ENCODE results near the gene ARHGAP12. TPM values are rescaled to one million over a fixed set of nuclear protein-coding genes. Genes with fewer than 3 reads are reported as not detected.
A peak's percentile ranks its signal among the peaks of the same experiment; 100 is the strongest.

ARHGAP12 gene
- total RNA-seq, 8 experiments from 2014 or later: 20.9 to 50.3 (median 29.7) TPM

DNA sequence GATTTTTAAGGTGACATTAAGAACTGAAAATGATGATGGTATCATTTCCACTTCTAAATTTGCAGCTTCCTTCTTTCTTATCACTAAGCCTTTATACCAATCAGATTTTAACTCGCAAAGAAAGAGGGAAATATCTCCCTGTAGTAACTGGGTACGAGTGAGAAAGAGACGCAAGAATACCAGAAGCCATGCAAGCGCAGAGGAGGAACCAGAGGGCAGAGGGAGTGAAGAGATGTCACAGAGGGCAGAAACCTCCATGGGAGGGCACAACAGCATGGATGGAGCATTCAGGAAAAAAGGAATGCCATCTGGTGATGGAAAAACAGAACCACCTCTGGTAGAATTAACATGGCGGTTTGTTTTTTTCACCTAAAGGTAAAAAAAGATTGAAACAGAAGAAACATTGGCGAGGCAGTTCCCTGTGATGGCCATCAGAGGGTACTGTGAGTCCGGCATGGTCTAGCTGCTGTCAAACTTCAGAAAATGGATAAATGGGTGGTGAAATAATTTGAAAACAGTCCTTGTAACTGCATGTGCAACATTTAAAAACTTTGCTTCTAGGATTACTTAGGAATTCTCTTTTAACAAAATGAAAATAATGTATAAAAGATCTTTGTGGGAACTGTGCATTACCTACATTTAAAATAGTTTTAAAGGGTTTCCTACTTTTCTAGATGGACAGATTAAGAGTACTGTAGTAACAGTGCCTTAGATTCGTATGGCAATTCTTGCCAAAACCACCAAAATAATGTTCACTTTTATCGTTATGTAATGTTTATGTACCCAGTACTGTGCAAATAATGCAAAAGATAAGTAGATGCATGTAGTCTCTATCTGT, 91.8 kb downstream of the ARHGAP12 start:
- 65 to 92% (median 84%) methylated on average over 3 to 9 of the region's 9 CpGs for WGBS, 10 experiments
- peak in 4 of 8 experiments; percentile 43 to 79 (median 58) for ATAC-seq (replicated peaks in 6 of 8)
- H3K27ac ChIP-seq: no peak overlapping the region
- in situ Hi-C loops (cut with MboI; ENCODE audit: low pct_unique_long_range_greater_than_20kb in 2 of 9, low sequenced_read_pairs in 9 of 9, unreplicated experiment in 9 of 9): no loop called here
- peaks cover 0 to 2% of the 10 kb centered on the region in 2 donors for H3K4me1 ChIP-seq (replicated peaks in 1 of 2)
- H3K4me3 ChIP-seq: no peak overlapping the region

DNA sequence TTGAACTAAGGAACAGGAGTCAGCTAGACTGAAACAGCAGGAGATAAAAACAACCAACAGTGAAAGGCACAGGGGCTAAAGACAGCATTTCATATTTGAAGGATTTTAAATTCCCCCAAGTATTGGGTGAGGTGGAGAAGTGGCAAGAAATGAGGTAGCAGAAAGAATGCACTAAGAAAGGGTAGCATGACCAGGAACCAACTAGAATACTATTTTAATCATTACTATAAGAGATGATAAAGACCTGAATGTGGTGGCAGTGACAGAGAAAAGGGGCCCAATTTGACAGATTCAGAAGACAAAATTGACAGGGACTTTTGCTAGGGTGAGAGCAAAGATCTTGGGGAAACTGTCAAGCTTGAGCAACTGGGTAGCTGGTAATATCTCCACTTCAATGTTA, 94.9 kb downstream of the ARHGAP12 start:
- Histone ChIP-seq H3K4me1 (replicated peaks in 1 of 2) (peaks cover 0 to 2% of the 10 kb centered on the region in 2 donors), H3K4me3 (no peak overlapping the region), H3K27ac (no peak overlapping the region)
- ATAC-seq (replicated peaks in 6 of 8): no peak
- in situ Hi-C loops (cut with MboI; ENCODE audit: low pct_unique_long_range_greater_than_20kb in 2 of 9, low sequenced_read_pairs in 9 of 9, unreplicated experiment in 9 of 9): no loop called here

DNA sequence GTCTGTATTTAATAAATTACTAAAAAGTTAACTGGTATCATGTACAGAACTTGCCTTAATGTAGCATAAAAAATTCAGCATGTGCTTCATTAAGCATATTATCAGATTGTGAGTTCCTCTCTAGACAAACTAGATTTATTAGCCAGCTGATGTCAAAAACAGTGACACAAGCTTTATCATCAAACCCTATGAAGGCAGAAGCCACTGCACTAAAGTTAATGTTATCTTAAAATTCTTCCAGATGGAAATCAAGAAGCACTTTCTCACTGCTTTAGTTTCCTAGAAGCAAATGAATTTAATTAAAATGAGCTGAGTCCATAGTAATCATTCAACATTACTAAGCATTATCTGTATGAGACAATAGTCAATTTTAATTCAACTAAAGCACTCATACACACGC, 96.4 kb downstream of the ARHGAP12 start:
- H3K4me1 ChIP-seq (replicated peaks in 1 of 2): peaks cover 0 to 2% of the 10 kb centered on the region in 2 donors
- WGBS, 10 experiments: 40 to 100% (median 81%) methylated on average over 1 of the region's 1 CpG; no CpG with 5 or more reads in 4 of the 10 experiments
- H3K4me3 ChIP-seq: no peak overlapping the region
- ATAC-seq (replicated peaks in 6 of 8): peak in 1 of 8 experiments; percentile 59
- in situ Hi-C loops (cut with MboI; ENCODE audit: low pct_unique_long_range_greater_than_20kb in 2 of 9, low sequenced_read_pairs in 9 of 9, unreplicated experiment in 9 of 9): no loop called here
- no peak overlapping the region for H3K27ac ChIP-seq

DNA sequence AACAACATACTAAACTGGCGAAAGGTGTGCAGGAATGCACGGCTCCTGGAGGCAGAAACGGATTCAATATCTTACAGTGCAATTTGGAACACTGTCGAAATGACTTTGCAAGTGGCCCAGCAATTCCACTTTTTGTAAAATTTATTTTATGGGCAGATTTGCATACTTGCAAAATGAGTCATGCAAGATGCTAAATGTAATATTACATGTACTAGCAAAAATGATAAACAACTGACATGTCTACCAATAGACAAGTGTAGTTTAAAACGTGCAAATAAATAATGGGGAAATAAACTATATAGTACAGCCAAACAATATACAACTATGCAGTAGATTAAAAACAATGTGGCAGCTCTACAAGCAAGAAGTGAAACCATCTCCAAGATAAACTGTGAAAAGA, 97.7 kb downstream of the ARHGAP12 start:
- Histone ChIP-seq H3K4me1 (replicated peaks in 1 of 2) (peaks cover 0 to 2% of the 10 kb centered on the region in 2 donors), H3K4me3 (no peak overlapping the region), H3K27ac (no peak overlapping the region)
- WGBS, 10 experiments: 19 to 98% (median 83%) methylated on average over 3 to 5 of the region's 5 CpGs; no CpG with 5 or more reads in 1 of the 10 experiments
- in situ Hi-C loops (cut with MboI; ENCODE audit: low pct_unique_long_range_greater_than_20kb in 2 of 9, low sequenced_read_pairs in 9 of 9, unreplicated experiment in 9 of 9): no loop called here
- peak in 1 of 8 experiments; percentile 28 for ATAC-seq (replicated peaks in 6 of 8)

DNA sequence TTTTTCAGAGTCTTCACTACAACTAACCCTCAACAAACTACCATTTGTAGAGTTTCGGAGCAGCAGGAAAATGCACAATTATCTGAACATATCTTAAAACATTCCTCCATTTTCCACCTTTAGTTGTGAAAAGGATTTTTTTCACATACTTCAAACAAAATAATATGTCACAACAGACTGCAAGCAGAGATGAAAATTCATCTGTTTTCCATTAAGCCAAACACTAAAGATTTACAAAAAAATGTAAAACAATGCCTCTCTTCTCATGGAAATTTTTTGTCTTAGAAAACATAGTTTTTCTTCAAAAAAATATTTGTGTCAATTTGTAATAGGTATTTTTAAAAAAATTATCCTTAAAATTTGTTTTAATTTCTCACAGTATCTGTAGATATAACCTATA, 98.9 kb downstream of the ARHGAP12 start:
- Histone ChIP-seq H3K27ac (no peak overlapping the region), H3K4me3 (no peak overlapping the region), H3K4me1 (replicated peaks in 1 of 2) (peaks cover 0 to 2% of the 10 kb centered on the region in 2 donors)
- in situ Hi-C loops (cut with MboI; ENCODE audit: low pct_unique_long_range_greater_than_20kb in 2 of 9, low sequenced_read_pairs in 9 of 9, unreplicated experiment in 9 of 9): no loop called here
- ATAC-seq (replicated peaks in 6 of 8): no peak
- 83 to 100% (median 100%) methylated on average over 1 of the region's 1 CpG; no CpG with 5 or more reads in 1 of the 10 experiments for WGBS, 10 experiments

DNA sequence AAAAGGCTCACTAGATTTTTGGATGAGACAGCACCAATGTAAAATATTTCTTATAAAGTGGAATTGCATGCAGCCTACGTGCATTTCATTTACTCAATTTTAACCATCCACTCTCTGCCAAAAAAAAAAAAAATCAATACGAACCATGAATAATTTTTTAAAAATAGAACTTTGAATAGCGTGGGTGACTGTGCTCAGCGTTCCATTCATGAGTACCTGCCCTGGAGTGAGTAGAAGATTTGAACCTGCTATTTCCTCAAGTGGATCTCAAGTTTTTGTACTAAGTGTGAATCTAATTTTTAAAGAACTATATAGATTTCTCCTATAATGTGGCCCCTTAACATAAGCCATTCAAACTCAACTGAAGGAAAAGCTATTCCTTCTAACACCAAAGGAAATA, 105.3 kb downstream of the ARHGAP12 start:
- ATAC-seq (replicated peaks in 6 of 8): peak in 1 of 8 experiments; percentile 22
- WGBS, 10 experiments: 7 to 100% (median 86%) methylated on average over 3 to 4 of the region's 4 CpGs; no CpG with 5 or more reads in 1 of the 10 experiments
- H3K4me1 ChIP-seq (replicated peaks in 1 of 2): no peaks in the 10 kb centered on the region
- in situ Hi-C loops (cut with MboI; ENCODE audit: low pct_unique_long_range_greater_than_20kb in 2 of 9, low sequenced_read_pairs in 9 of 9, unreplicated experiment in 9 of 9): loop anchor here in 8 of 9 experiments (25.0 kb wide), 4 partner anchors 486 to 1086 kb away; no protein-coding TSS in a partner anchor
- H3K27ac ChIP-seq: no peak overlapping the region
- no peak overlapping the region for H3K4me3 ChIP-seq

DNA sequence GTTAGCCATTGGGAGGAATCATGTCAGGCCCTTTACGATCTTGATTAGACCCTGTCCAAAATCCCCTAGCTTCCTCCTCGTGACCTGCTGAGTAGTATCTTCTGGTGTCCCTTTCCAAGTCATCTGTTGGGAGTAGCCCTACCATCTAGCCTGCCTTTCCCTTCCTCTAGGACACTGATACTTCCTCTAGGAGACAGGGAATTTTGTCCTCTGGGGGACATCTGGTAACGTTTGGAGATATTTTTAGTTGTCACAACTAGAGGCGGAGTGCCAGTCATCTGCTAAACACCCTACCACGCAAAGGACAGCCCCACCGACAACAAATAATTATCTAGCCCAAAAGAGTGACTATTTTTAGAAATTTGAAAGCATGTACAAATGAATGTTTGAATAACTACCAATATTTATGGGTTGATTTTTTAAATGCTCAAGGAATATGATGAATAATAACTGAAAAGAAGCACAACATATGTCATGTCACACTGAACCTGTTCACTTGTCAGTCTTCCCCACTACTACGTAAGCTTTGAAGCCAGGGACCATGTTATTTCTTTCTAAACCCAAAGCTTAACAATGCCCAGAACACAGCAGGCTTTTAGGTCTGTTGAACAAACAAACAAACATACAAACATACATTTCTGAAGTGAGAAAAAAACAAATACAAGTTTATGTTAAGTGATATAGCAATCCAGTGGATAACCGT, 105.9 kb downstream of the ARHGAP12 start:
- 10 to 97% (median 80%) methylated on average over 1 to 8 of the region's 8 CpGs for WGBS, 10 experiments
- in situ Hi-C loops (cut with MboI; ENCODE audit: low pct_unique_long_range_greater_than_20kb in 2 of 9, low sequenced_read_pairs in 9 of 9, unreplicated experiment in 9 of 9): loop anchor here in 8 of 9 experiments (25.0 kb wide), 4 partner anchors 485 to 1085 kb away; no protein-coding TSS in a partner anchor
- Histone ChIP-seq H3K4me1 (replicated peaks in 1 of 2) (no peaks in the 10 kb centered on the region), H3K27ac (no peak overlapping the region), H3K4me3 (no peak overlapping the region)
- peak in 3 of 8 experiments; percentile 19 to 67 (median 62) for ATAC-seq (replicated peaks in 6 of 8)

DNA sequence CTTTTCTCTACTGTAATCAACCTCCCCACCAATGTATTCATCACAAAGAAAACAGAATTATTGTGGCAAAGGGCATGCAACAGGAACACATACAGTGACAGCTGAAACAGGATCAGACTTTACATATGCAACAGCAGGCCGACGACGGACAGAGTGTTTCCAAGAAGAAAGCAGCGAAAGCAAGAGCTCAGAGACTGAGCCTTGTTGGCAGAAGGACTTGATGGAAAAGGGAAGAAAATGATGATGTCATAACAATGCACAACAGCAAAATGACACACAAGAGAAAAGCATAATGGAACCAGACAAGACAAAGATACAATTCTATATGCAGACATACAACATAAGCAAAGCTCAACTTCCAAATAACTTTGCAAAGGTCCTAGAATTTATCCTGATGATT, 106.5 kb downstream of the ARHGAP12 start:
- Histone ChIP-seq H3K4me3 (no peak overlapping the region), H3K4me1 (replicated peaks in 1 of 2) (no peaks in the 10 kb centered on the region), H3K27ac (no peak overlapping the region)
- WGBS, 10 experiments: 34 to 83% (median 46%) methylated on average over 1 to 4 of the region's 4 CpGs; no CpG with 5 or more reads in 2 of the 10 experiments
- peak; percentile 20 to 55 (median 40) for ATAC-seq (replicated peaks in 6 of 8)
- in situ Hi-C loops (cut with MboI; ENCODE audit: low pct_unique_long_range_greater_than_20kb in 2 of 9, low sequenced_read_pairs in 9 of 9, unreplicated experiment in 9 of 9): loop anchor here in 8 of 9 experiments (25.0 kb wide), 4 partner anchors 485 to 1085 kb away; no protein-coding TSS in a partner anchor

DNA sequence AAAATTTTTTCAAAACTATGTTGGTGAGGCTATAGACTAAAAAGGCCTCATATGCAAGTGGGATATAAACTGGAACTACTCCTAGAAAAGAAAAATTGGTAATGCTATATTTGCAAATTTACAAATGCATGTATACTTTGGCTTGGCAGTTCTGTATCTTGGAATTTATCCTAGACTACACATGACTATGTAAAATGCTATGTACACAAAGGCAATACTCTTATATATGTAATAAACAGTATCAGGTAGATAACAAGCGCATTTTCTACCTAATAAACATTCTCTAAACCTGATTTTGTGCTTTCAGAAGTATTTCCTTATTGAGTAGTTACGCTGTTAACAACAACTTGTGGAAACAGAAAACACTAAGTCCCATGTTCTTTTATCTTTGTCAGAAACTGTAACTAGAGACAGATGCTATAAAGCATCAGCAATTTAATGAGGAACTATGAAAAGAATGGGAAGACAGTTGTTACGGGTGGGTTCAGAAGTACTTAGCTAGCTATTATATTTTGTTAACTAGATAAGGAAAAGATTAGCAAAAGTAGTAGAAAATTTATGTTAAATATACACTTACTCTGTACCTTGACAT, 107.8 kb downstream of the ARHGAP12 start:
- peak in 1 of 8 experiments; percentile 12 for ATAC-seq (replicated peaks in 6 of 8)
- Histone ChIP-seq H3K27ac (no peak overlapping the region), H3K4me1 (replicated peaks in 1 of 2) (no peaks in the 10 kb centered on the region), H3K4me3 (no peak overlapping the region)
- 4 to 100% (median 86%) methylated on average over 2 to 3 of the region's 3 CpGs for WGBS, 10 experiments
- in situ Hi-C loops (cut with MboI; ENCODE audit: low pct_unique_long_range_greater_than_20kb in 2 of 9, low sequenced_read_pairs in 9 of 9, unreplicated experiment in 9 of 9): loop anchor here in 8 of 9 experiments (25.0 kb wide), 4 partner anchors 484 to 1084 kb away; no protein-coding TSS in a partner anchor

DNA sequence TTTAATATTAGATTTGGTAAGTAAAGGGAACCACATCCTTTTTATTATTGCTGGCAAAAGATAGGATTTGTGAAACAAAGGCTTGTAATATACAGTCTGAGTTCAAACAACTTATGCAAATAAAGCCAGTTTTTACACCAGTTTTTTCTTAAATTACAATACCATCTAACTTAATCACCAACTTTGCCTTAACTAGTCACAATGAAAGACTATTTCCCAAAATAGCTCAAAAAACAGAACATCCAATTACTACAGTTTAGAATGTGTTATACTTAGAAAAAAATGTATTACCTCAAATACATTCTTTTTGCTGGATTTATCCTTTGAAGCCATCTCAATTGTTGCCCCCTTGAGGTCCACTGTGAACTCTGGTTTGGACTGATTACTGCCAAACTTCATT, 108.5 kb downstream of the ARHGAP12 start:
- Histone ChIP-seq H3K4me1 (replicated peaks in 1 of 2) (no peaks in the 10 kb centered on the region), H3K27ac (no peak overlapping the region), H3K4me3 (no peak overlapping the region)
- no peak for ATAC-seq (replicated peaks in 6 of 8)
- in situ Hi-C loops (cut with MboI; ENCODE audit: low pct_unique_long_range_greater_than_20kb in 2 of 9, low sequenced_read_pairs in 9 of 9, unreplicated experiment in 9 of 9): loop anchor here in 8 of 9 experiments (25.0 kb wide), 4 partner anchors 483 to 1083 kb away; no protein-coding TSS in a partner anchor

DNA sequence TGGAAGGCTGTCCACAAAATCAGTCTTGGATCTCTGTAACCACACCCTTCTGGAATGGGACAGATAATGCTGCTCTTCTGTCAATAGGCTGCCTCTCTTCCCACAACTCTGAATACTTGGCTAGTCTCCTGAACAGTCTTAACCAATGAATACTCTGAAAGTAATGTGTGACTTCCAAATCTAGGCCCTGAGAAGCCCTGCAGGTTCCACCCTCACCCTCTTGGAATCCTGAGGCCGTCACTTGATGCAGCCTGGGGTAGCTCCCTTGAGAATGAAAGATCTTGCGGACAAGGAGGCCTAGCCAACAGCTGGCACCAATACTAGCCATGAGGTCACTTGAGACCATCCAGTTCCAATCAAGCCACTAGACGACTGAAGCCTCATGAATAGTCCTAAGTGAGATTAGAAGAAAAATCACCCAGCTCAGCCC, 109.2 kb downstream of the ARHGAP12 start:
- in situ Hi-C loops (cut with MboI; ENCODE audit: low pct_unique_long_range_greater_than_20kb in 2 of 9, low sequenced_read_pairs in 9 of 9, unreplicated experiment in 9 of 9): loop anchor here in 8 of 9 experiments (25.0 kb wide), 4 partner anchors 482 to 1082 kb away; no protein-coding TSS in a partner anchor
- ATAC-seq (replicated peaks in 6 of 8): peak in 2 of 8 experiments; percentile 35 to 52
- 0 to 100% (median 60%) methylated on average over 1 to 3 of the region's 3 CpGs; no CpG with 5 or more reads in 3 of the 10 experiments for WGBS, 10 experiments
- H3K4me1 ChIP-seq (replicated peaks in 1 of 2): no peaks in the 10 kb centered on the region
- H3K4me3 ChIP-seq: no peak overlapping the region
- H3K27ac ChIP-seq: no peak overlapping the region

DNA sequence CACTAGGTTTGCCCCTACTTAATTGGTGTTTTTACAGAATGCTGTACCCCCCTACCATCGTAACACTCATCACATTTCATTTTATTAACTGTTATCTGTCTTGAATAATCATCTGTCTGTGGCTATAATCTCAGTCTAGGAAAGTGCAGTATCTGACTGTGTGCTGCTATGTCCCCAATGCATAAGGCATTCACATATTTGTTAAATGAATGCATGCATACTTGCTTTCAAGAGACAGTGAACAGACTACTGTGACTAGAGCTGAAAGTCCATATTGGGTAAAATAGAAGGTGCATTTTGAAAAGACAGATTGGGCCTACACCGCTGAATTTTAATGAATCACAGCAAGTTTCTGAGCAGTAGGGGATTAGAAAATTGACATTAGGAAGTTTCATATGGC, 112.3 kb downstream of the ARHGAP12 start:
- in situ Hi-C loops (cut with MboI; ENCODE audit: low pct_unique_long_range_greater_than_20kb in 2 of 9, low sequenced_read_pairs in 9 of 9, unreplicated experiment in 9 of 9): loop anchor here in 8 of 9 experiments (25.0 kb wide), 4 partner anchors 479 to 1079 kb away; no protein-coding TSS in a partner anchor
- H3K4me1 ChIP-seq (replicated peaks in 1 of 2): no peaks in the 10 kb centered on the region
- no peak overlapping the region for H3K4me3 ChIP-seq
- ATAC-seq (replicated peaks in 6 of 8): peak in 4 of 8 experiments; percentile 29 to 98 (median 90)
- WGBS, 10 experiments: 0 to 100% (median 73%) methylated on average over 1 to 2 of the region's 2 CpGs; no CpG with 5 or more reads in 1 of the 10 experiments
- no peak overlapping the region for H3K27ac ChIP-seq
